ENCODE data around the gene TUBA3D.
"Not testable (repeated sequence)": the region's sequence is repeated elsewhere in the genome, so short reads cannot be mapped to it uniquely, and the experiment has no call there.

Gene TUBA3D

GRCh38 chr2:131475831-131476230 lies at the start of gene TUBA3D:
Gene TUBA3D, plus strand, starts transcription at chr2:131476119. Its CDS starts 81 bp downstream, at chr2:131476200.
- Histone ChIP-seq H3K36me3 (ENCODE audit: control insufficient read depth, low read length) (no peaks in the 10 kb centered on the region), H3K9me3 (ENCODE audit: control insufficient read depth, insufficient read depth, low read length) (no peaks in the 10 kb centered on the region), H3K4me3 (ENCODE audit: low read length) (no peak within 1 kb of the TSS), H3K4me2 (ENCODE audit: low read length) (no peak within 1 kb of the TSS), H3K4me1 (ENCODE audit: control insufficient read depth, low read length) (no peaks in the 10 kb centered on the region), H3F3A (ENCODE audit: control insufficient read depth, insufficient read depth) (no peaks in the 10 kb centered on the region), H3K9me2 (replicated peaks; ENCODE audit: control insufficient read depth, low read length) (no peaks in the 10 kb centered on the region), H3K27me3 (ENCODE audit: control insufficient read depth, low read length) (no peaks in the 10 kb centered on the region), H4K20me1 (ENCODE audit: control insufficient read depth, insufficient read depth, low read depth, low read length) (no peaks in the 10 kb centered on the region), H3K27ac (ENCODE audit: low read depth, low read length) (no peak within 1 kb of the TSS), H3K79me2 (ENCODE audit: control insufficient read depth, low read length) (no peaks in the 10 kb centered on the region)
- no peak for TF ChIP-seq CTCF (IDR thresholded peaks at IDR 0.05; ENCODE audit: low read depth, low read length, poor library complexity, severe bottlenecking)
- no peak for TF ChIP-seq EZH2phosphoT487 (IDR thresholded peaks at IDR 0.05; ENCODE audit: borderline replicate concordance, low read length)

GRCh38 chr2:131426727-131427126 lies 49.2 kb upstream of the TUBA3D start:
- no peaks in the 10 kb centered on the region for H3K9me3 ChIP-seq (ENCODE audit: control insufficient read depth, insufficient read depth, low read length)
- H3K79me2 ChIP-seq (ENCODE audit: control insufficient read depth, low read length), result no peaks in the 10 kb centered on the region
- no peaks in the 10 kb centered on the region for H3K36me3 ChIP-seq (ENCODE audit: control insufficient read depth, low read length)
- no peak overlapping the region for H3K27ac ChIP-seq (ENCODE audit: low read depth, low read length)
- H3K9me2 ChIP-seq (replicated peaks; ENCODE audit: control insufficient read depth, low read length), result no peaks in the 10 kb centered on the region
- H3K4me3 ChIP-seq (ENCODE audit: low read length), result no peak overlapping the region
- H3K27me3 ChIP-seq (ENCODE audit: control insufficient read depth, low read length), result peaks cover 6% of the 10 kb centered on the region; the same call in 1 of the 2 replicates
- H3K4me1 ChIP-seq (ENCODE audit: control insufficient read depth, low read length), result no peaks in the 10 kb centered on the region
- no peaks in the 10 kb centered on the region for H3F3A ChIP-seq (ENCODE audit: control insufficient read depth, insufficient read depth)
- no peak for TF ChIP-seq EZH2phosphoT487 (IDR thresholded peaks at IDR 0.05; ENCODE audit: borderline replicate concordance, low read length)
- no peak for TF ChIP-seq CTCF (IDR thresholded peaks at IDR 0.05; ENCODE audit: low read depth, low read length, poor library complexity, severe bottlenecking)
- no peak overlapping the region for H3K4me2 ChIP-seq (ENCODE audit: low read length)
- no peaks in the 10 kb centered on the region for H4K20me1 ChIP-seq (ENCODE audit: control insufficient read depth, insufficient read depth, low read depth, low read length)

- no peaks in the 10 kb centered on the region for H4K20me1 ChIP-seq (ENCODE audit: control insufficient read depth, insufficient read depth, low read depth, low read length)
- H3K9me3 ChIP-seq (ENCODE audit: control insufficient read depth, insufficient read depth, low read length), result no peaks in the 10 kb centered on the region
- no peaks in the 10 kb centered on the region for H3K9me2 ChIP-seq (replicated peaks; ENCODE audit: control insufficient read depth, low read length)
- no peaks in the 10 kb centered on the region for H3F3A ChIP-seq (ENCODE audit: control insufficient read depth, insufficient read depth)
- H3K27ac ChIP-seq (ENCODE audit: low read depth, low read length), result no peak overlapping the region
- no peak overlapping the region for H3K4me3 ChIP-seq (ENCODE audit: low read length)
- no peaks in the 10 kb centered on the region for H3K4me1 ChIP-seq (ENCODE audit: control insufficient read depth, low read length)
- H3K4me2 ChIP-seq (ENCODE audit: low read length), result no peak overlapping the region
- no peak for TF ChIP-seq CTCF (IDR thresholded peaks at IDR 0.05; ENCODE audit: low read depth, low read length, poor library complexity, severe bottlenecking)
- H3K79me2 ChIP-seq (ENCODE audit: control insufficient read depth, low read length), result no peaks in the 10 kb centered on the region
- H3K36me3 ChIP-seq (ENCODE audit: control insufficient read depth, low read length), result no peaks in the 10 kb centered on the region
- peaks cover 9% of the 10 kb centered on the region; the same call in 1 of the 2 replicates for H3K27me3 ChIP-seq (ENCODE audit: control insufficient read depth, low read length)
Measured at GRCh38 chr2:131431336-131431735, 44.6 kb upstream of the TUBA3D start.

GRCh38 chr2:131440742-131441468 lies 35.0 kb upstream of the TUBA3D start:
- H3K79me2 ChIP-seq (ENCODE audit: control insufficient read depth, low read length); H3K9me2 ChIP-seq (replicated peaks; ENCODE audit: control insufficient read depth, low read length); H3K4me1 ChIP-seq (ENCODE audit: control insufficient read depth, low read length); H3F3A ChIP-seq (ENCODE audit: control insufficient read depth, insufficient read depth); H3K4me3 ChIP-seq (ENCODE audit: low read length); H3K36me3 ChIP-seq (ENCODE audit: control insufficient read depth, low read length); H3K4me2 ChIP-seq (ENCODE audit: low read length); H3K9me3 ChIP-seq (ENCODE audit: control insufficient read depth, insufficient read depth, low read length); H3K27me3 ChIP-seq (ENCODE audit: control insufficient read depth, low read length); H3K27ac ChIP-seq (ENCODE audit: low read depth, low read length); H4K20me1 ChIP-seq (ENCODE audit: control insufficient read depth, insufficient read depth, low read depth, low read length): not testable (repeated sequence)

- H3K9me2 ChIP-seq (replicated peaks; ENCODE audit: control insufficient read depth, low read length); H3K9me3 ChIP-seq (ENCODE audit: control insufficient read depth, insufficient read depth, low read length); H3K4me2 ChIP-seq (ENCODE audit: low read length); H3F3A ChIP-seq (ENCODE audit: control insufficient read depth, insufficient read depth); H3K79me2 ChIP-seq (ENCODE audit: control insufficient read depth, low read length); H3K27me3 ChIP-seq (ENCODE audit: control insufficient read depth, low read length); H3K4me1 ChIP-seq (ENCODE audit: control insufficient read depth, low read length); H3K4me3 ChIP-seq (ENCODE audit: low read length); H4K20me1 ChIP-seq (ENCODE audit: control insufficient read depth, insufficient read depth, low read depth, low read length); H3K27ac ChIP-seq (ENCODE audit: low read depth, low read length); H3K36me3 ChIP-seq (ENCODE audit: control insufficient read depth, low read length): not testable (repeated sequence)
Measured at GRCh38 chr2:131444736-131445514, 31.0 kb upstream of the TUBA3D start.

Measured in DOHH2 (cell line).